Activated CD4-positive, alpha-beta T cell treated with anti-CD3 and anti-CD28 coated beads, Interleukin-2, amount 50 U/mL, for 48 hours (primary cell): ENCODE results near the gene FAM171A1.
A peak's percentile ranks its signal among the peaks of the same experiment; 100 is the strongest.
"Not testable (repeated sequence)": the region's sequence is repeated elsewhere in the genome, so short reads cannot be mapped to it uniquely, and the experiment has no call there.

ENCODE experiments used
- DNase-seq, 2 experiments: peaks; one replicate each; pipeline ENCODE4 v3.0.0-alpha.2; 2020

Gene FAM171A1

GRCh38 chr10:15238555-15239335, 132.3 kb downstream of the FAM171A1 start:
- DNase-seq, result peak in 1 of 2 experiments; percentile 7

GRCh38 chr10:15237351-15237750, 133.7 kb downstream of the FAM171A1 start:
- no peak for DNase-seq

- DNase-seq, result no peak
These were observed 134.7 kb downstream of the FAM171A1 start for GRCh38 chr10:15236340-15236739.

GRCh38 chr10:15232279-15232678, 138.8 kb downstream of the FAM171A1 start:
- no peak for DNase-seq

GRCh38 chr10:15231426-15231825, 139.7 kb downstream of the FAM171A1 start:
- DNase-seq, result no peak

GRCh38 chr10:15230257-15230656, 140.8 kb downstream of the FAM171A1 start:
- no peak for DNase-seq

GRCh38 chr10:15229268-15229667, 141.8 kb downstream of the FAM171A1 start:
- DNase-seq, result no peak

- DNase-seq, result no peak
These were observed 142.7 kb downstream of the FAM171A1 start for GRCh38 chr10:15228426-15228825.

- no peak for DNase-seq
These were observed 143.3 kb downstream of the FAM171A1 start for GRCh38 chr10:15227611-15228372.

GRCh38 chr10:15225511-15225910, 145.6 kb downstream of the FAM171A1 start:
- DNase-seq, result no peak

- DNase-seq, result no peak
These were observed 146.1 kb downstream of the FAM171A1 start for GRCh38 chr10:15224948-15225347.

GRCh38 chr10:15223174-15223573, 147.9 kb downstream of the FAM171A1 start:
- no peak for DNase-seq

GRCh38 chr10:15222511-15222910, 148.6 kb downstream of the FAM171A1 start:
- no peak for DNase-seq

- DNase-seq, result no peak
These were observed 150.6 kb downstream of the FAM171A1 start for GRCh38 chr10:15220445-15220844.

GRCh38 chr10:15216700-15217099, 154.4 kb downstream of the FAM171A1 start:
- DNase-seq, result no peak

GRCh38 chr10:15214237-15214636, 156.9 kb downstream of the FAM171A1 start:
- DNase-seq, result no peak

- DNase-seq, result no peak
These were observed 157.6 kb downstream of the FAM171A1 start for GRCh38 chr10:15213461-15213861.

- no peak for DNase-seq
These were observed 159.6 kb downstream of the FAM171A1 start for GRCh38 chr10:15211464-15211979.

- no peak for DNase-seq
These were observed 160.6 kb downstream of the FAM171A1 start for GRCh38 chr10:15210521-15210920.

GRCh38 chr10:15209827-15210509, 161.1 kb downstream of the FAM171A1 start:
- peak; percentile 87 to 90 for DNase-seq

GRCh38 chr10:15208221-15208620, 162.9 kb downstream of the FAM171A1 start:
- no peak for DNase-seq

- not testable (repeated sequence) for DNase-seq
These were observed 163.7 kb downstream of the FAM171A1 start for GRCh38 chr10:15207410-15207809.

- no peak for DNase-seq
These were observed 168.4 kb downstream of the FAM171A1 start for GRCh38 chr10:15202639-15203038.
